K562 (cell line): ENCODE results near the gene DZIP3. TPM values are rescaled to one million over a fixed set of nuclear protein-coding genes. Genes with fewer than 3 reads are reported as not detected.

ENCODE experiments used
- ATAC-seq: fragments of 200-7000 bp; cut with Tn5 transposase; 3 replicates; pipeline ENCODE4 v1.9.1; 2020; ENCODE audit warnings: moderate library complexity
- BruUV-seq: library from RNA; stranded (reverse); fragments of 400-500 nt; replicated peaks from 2 replicates; lab custom pipeline; 2021; lab: Mats Ljungman, UMichigan
- CTCF ChIA-PET: fragments of 300-600 bp; formaldehyde crosslinking; extraction: SDS; loops from one replicate; lab custom pipeline; 2021; ENCODE audit warnings: low intra/inter-chr PET ratio; lab: Yijun Ruan, JAX
- POLR2A ChIA-PET: fragments of 300-600, 350-650 bp; sonication (Branson Sonifier 250); formaldehyde crosslinking; extraction: SDS; loops from one replicate; lab custom pipeline; 2021; ENCODE audit warnings: antibody characterized with exemption, inconsistent platforms; lab: Yijun Ruan, JAX
- DNase-seq, 4 experiments: peaks; one replicate each; pipeline versions ENCODE4 v3.0.0 to v3.0.0-alpha.2; 2011 to 2018; ENCODE audit warnings: low spot score in 3 of 4, mixed read lengths in 3 of 4; ENCODE audit errors: extremely low read depth in 1 of 4
- FAIRE-seq: peaks from 2 replicates; lab custom pipeline; 2011; peaks lifted over from hg19 to GRCh38; lab: Jason Lieb, UNC
- H2AFZ ChIP-seq: 2 replicates; pipeline ENCODE4 v1.6.0; 2011; ENCODE audit warnings: low read depth, low read length, control low read depth, inconsistent platforms
- H3K27ac ChIP-seq: fragments of 200-600 bp; 3 replicates; pipeline ENCODE4 v1.8.0; 2011; ENCODE audit warnings: low read depth, mild to moderate bottlenecking, control low read depth, inconsistent platforms, low read length, moderate library complexity, mixed read lengths; ENCODE audit errors: extremely low read depth
- H3K27me3 ChIP-seq, 2 experiments: fragments of 300-600 bp in 1 of 2; 2 replicates in 1 of 2; 3 replicates in 1 of 2; pipeline versions ENCODE4 v1.6.0 to v1.8.0; 2011; ENCODE audit warnings: inconsistent platforms in 2 of 2, low read length in 2 of 2, mild to moderate bottlenecking in 1 of 2, mixed read lengths in 1 of 2, moderate library complexity in 1 of 2; ENCODE audit not compliant: control insufficient read depth in 2 of 2, insufficient read depth in 2 of 2
- H3K36me3 ChIP-seq: fragments of 300-600 bp; 3 replicates; pipeline ENCODE4 v1.8.0; 2011; ENCODE audit warnings: mild to moderate bottlenecking, low read length, inconsistent platforms; ENCODE audit not compliant: control insufficient read depth, insufficient read depth
- H3K4me1 ChIP-seq, 2 experiments: fragments of 200-600 bp in 1 of 2; replicated peaks in 1 of 2; 2 replicates in 1 of 2; 3 replicates in 1 of 2; pipeline versions ENCODE4 v1.5.1 to v1.8.0; 2011; ENCODE audit warnings: inconsistent platforms in 2 of 2, low read length in 2 of 2, mild to moderate bottlenecking in 1 of 2, mixed read lengths in 1 of 2, moderate library complexity in 1 of 2; ENCODE audit not compliant: control insufficient read depth in 2 of 2, insufficient read depth in 2 of 2
- H3K4me2 ChIP-seq: 2 replicates; pipeline ENCODE4 v1.6.1; 2011; ENCODE audit warnings: low read length, control low read depth, inconsistent platforms, mixed read lengths; ENCODE audit not compliant: insufficient read depth
- H3K4me3 ChIP-seq: fragments of 200-600 bp; sonication (generic), shearing (Covaris generic); 2 replicates; pipeline ENCODE4 v1.5.1; 2016; ENCODE audit warnings: control low read depth, inconsistent platforms
- H3K79me2 ChIP-seq: fragments of 200-600 bp; 3 replicates; pipeline ENCODE4 v1.8.0; 2011; ENCODE audit warnings: low read length, inconsistent platforms; ENCODE audit not compliant: control insufficient read depth, insufficient read depth
- H3K9ac ChIP-seq, 2 experiments: 2 replicates each; pipeline versions ENCODE4 v1.6.0 to v1.6.1; 2011; ENCODE audit warnings: low read depth in 2 of 2, low read length in 2 of 2, control low read depth in 1 of 2, inconsistent platforms in 1 of 2, mild to moderate bottlenecking in 1 of 2, mixed read lengths in 1 of 2; ENCODE audit not compliant: insufficient read depth in 1 of 2
- H3K9me1 ChIP-seq: one replicate; pipeline ENCODE4 v1.6.0; 2011; ENCODE audit warnings: inconsistent platforms, mild to moderate bottlenecking, low read length, moderate library complexity; ENCODE audit not compliant: control insufficient read depth, insufficient read depth
- H3K9me3 ChIP-seq: replicated peaks from 2 replicates; pipeline ENCODE4 v1.5.1; 2011; ENCODE audit warnings: low read depth, low read length, inconsistent platforms; ENCODE audit not compliant: control insufficient read depth, insufficient read depth
- H4K20me1 ChIP-seq: replicated peaks from 2 replicates; pipeline ENCODE4 v1.6.1; 2011; ENCODE audit warnings: low read length, inconsistent platforms, mixed read lengths; ENCODE audit not compliant: control insufficient read depth, insufficient read depth
- COPS2 ChIP-seq: fragments of 450-650 bp; conservative IDR thresholded peaks from 2 replicates; pipeline ENCODE4 v1.6.1; 2016; ENCODE audit warnings: mild to moderate bottlenecking, moderate library complexity
- HMG20B ChIP-seq: fragments of 250-450 bp; sonication (Bioruptor Pico); IDR thresholded peaks from 2 replicates; pipeline ENCODE4 v1.5.0; 2021; ENCODE audit warnings: mild to moderate bottlenecking
- NCOA2 ChIP-seq, 2 experiments: fragments of 450-650 bp; IDR thresholded peaks; 2 replicates each; pipeline ENCODE4 v1.6.1; 2018; ENCODE audit warnings: mild to moderate bottlenecking in 2 of 2, moderate library complexity in 1 of 2; ENCODE audit not compliant: partially characterized antibody in 2 of 2
- NCOA6 ChIP-seq: fragments of 450-650 bp; IDR thresholded peaks from 2 replicates; pipeline ENCODE4 v1.6.1; 2017; ENCODE audit warnings: mild to moderate bottlenecking
- NELFE ChIP-seq: IDR thresholded peaks from 2 replicates; pipeline ENCODE4 v1.6.1; 2011; ENCODE audit warnings: mild to moderate bottlenecking; ENCODE audit not compliant: insufficient read depth, insufficient read length
- RB1 ChIP-seq: fragments of 450-650 bp; IDR thresholded peaks from 2 replicates; pipeline ENCODE4 v1.6.1; 2017; ENCODE audit warnings: low read depth, mild to moderate bottlenecking
- SAP30 ChIP-seq: fragments of 200-600 bp; sonication (generic); IDR thresholded peaks from 2 replicates; pipeline ENCODE4 v1.6.1; 2012; ENCODE audit warnings: borderline replicate concordance, low read depth, mild to moderate bottlenecking, moderate library complexity, low read length, control low read depth, inconsistent platforms; ENCODE audit not compliant: insufficient read depth, poor library complexity, severe bottlenecking
- TAF7 ChIP-seq: fragments of 450-650 bp; IDR thresholded peaks from 2 replicates; pipeline ENCODE4 v1.6.1; 2016; ENCODE audit warnings: missing genetic modification characterization, missing compliant biosample characterization
- ZFP30 ChIP-seq: fragments of 250-450 bp; sonication (Bioruptor Pico); IDR thresholded peaks from 2 replicates; pipeline ENCODE4 v1.8.0; 2022; ENCODE audit warnings: moderate library complexity, mild to moderate bottlenecking, inconsistent platforms, borderline replicate concordance
- ZNF583 ChIP-seq: fragments of 250-450 bp; sonication (Bioruptor Pico); IDR thresholded peaks from 2 replicates; pipeline ENCODE4 v1.4.0; 2020
- ZNF592 ChIP-seq: fragments of 450-650 bp; IDR thresholded peaks from 2 replicates; pipeline ENCODE4 v1.6.1; 2017; ENCODE audit warnings: antibody characterized with exemption, mild to moderate bottlenecking
- WGBS: fragments of 100-300 bp; shearing (Covaris generic); methylation state at CpG from one replicate; pipeline ENCODE4 v1.1.6; 2016; ENCODE audit warnings: low coverage, mixed read lengths; ENCODE audit not compliant: insufficient coverage; ENCODE audit errors: missing lambda C conversion rate; 5-methylcytosine and 5-hydroxymethylcytosine counted together
- in situ Hi-C: fragments of 300-500 bp; cut with MboI; formaldehyde crosslinking; loops from 4 replicates; pipeline ENCODE4 v1.15.0; 2018; ENCODE audit warnings: inconsistent platforms, mixed read lengths
- intact Hi-C: fragments of 100-400 bp; cut with micrococcal nuclease; formaldehyde crosslinking; loops from 2 replicates; pipeline ENCODE4 v1.14.2; 2022
- polyA plus RNA-seq, 8 experiments: library from polyadenylated mRNA; depleted of rRNA in 4 of 8; stranded (reverse) in 5 of 8; unstranded in 3 of 8; fragments of >200 nt; fragmentation: Nextera tagmentation in 2 of 8; fragmentation: Illumina TruSeq in 1 of 8; extraction: Ambion mirVana in 2 of 8; extraction: Trizol in 1 of 8; gene quantifications; 2 replicates each; pipeline versions ENCODE4 v1.2.1 to v1.2.3, GENCODE V29; 2011 to 2014; ENCODE audit warnings: inconsistent platforms in 1 of 8, missing spikeins in 1 of 8
- total RNA-seq, 7 experiments: library from RNA; depleted of rRNA in 6 of 7; stranded (reverse); fragments of >200 nt in 6 of 7; fragmentation: Illumina TruSeq in 2 of 7; extraction: Trizol in 2 of 7; gene quantifications; 2 replicates each; pipeline versions ENCODE4 v1.2.1 to v1.2.3, GENCODE V29; 2011 to 2021; ENCODE audit warnings: low replicate concordance in 1 of 7

Gene DZIP3
- total and polyA plus RNA-seq, 9 of the 15 experiments (the other 6 are each of a cell fraction or from before 2014, with no cell fraction given), result 3.5 to 9.7 (median 5.7) TPM

- TF ChIP-seq COPS2, result no peak
- no peak for TF ChIP-seq ZNF592
- TF ChIP-seq ZFP30, result no peak
- TF ChIP-seq RB1, result no peak
- no peak for TF ChIP-seq ZNF583
Measured at GRCh38 chr3:108728105-108728504, 138.6 kb downstream of the DZIP3 start (continued).

- Histone ChIP-seq H3K36me3 (no peaks in the 10 kb centered on the region), H3K79me2 (no peaks in the 10 kb centered on the region), H3K9ac (no peak overlapping the region), H4K20me1 (no peaks in the 10 kb centered on the region), H3K9me3 (no peaks in the 10 kb centered on the region), H3K27ac (no peak overlapping the region), H3K27me3 (no peaks in the 10 kb centered on the region; a peak in 1 of 5 replicates), H3K4me3 (no peak overlapping the region), H3K4me1 (no peaks in the 10 kb centered on the region), H3K4me2 (no peak overlapping the region), H3K9me1 (no peaks in the 10 kb centered on the region), H2AFZ (no peak overlapping the region)
- DNase-seq (no peak), ATAC-seq (no peak), FAIRE-seq (no peak)
- in situ Hi-C loops (no loop called here), intact Hi-C loops (no loop called here)
- 0% methylated on average over 1 of the region's 1 CpG for WGBS
- CTCF ChIA-PET, result no interaction called here
- POLR2A ChIA-PET, result no interaction called here
- BruUV-seq, result no TSS peak
- TF ChIP-seq SAP30 (no peak), NELFE (no peak), HMG20B (no peak), NCOA6 (no peak), NCOA2 (IDR thresholded peaks at IDR 0.05; ENCODE audit: partially characterized antibody in 2 of 2) (no peak), TAF7 (tag) (no peak)
Measured at GRCh38 chr3:108728934-108729333, 139.4 kb downstream of the DZIP3 start.
